Suprapubic skin (tissue), 4 donors: ENCODE measurements around the gene PRKAG2. TPM values are rescaled to one million over a fixed set of nuclear protein-coding genes. Genes with fewer than 3 reads are reported as not detected.

Experiments used
- DNase-seq, 2 donors: peaks; one replicate each; pipeline ENCODE4 v3.0.0-alpha.2; 2019; ENCODE audit warnings: low spot score in 2 of 2
- H3K27ac ChIP-seq: fragments of 200-600 bp; sonication (generic); one replicate; pipeline ENCODE4 v1.5.1; 2019
- H3K27me3 ChIP-seq: fragments of 200-600 bp; sonication (generic); one replicate; pipeline ENCODE4 v1.5.1; 2019
- H3K36me3 ChIP-seq: fragments of 200-600 bp; sonication (generic); one replicate; pipeline ENCODE4 v1.5.1; 2019
- H3K4me1 ChIP-seq: fragments of 200-600 bp; sonication (generic); one replicate; pipeline ENCODE4 v1.5.1; 2019
- H3K4me3 ChIP-seq: fragments of 200-600 bp; sonication (generic); one replicate; pipeline ENCODE4 v1.5.1; 2019; ENCODE audit warnings: mild to moderate bottlenecking
- H3K9me3 ChIP-seq: fragments of 200-600 bp; sonication (generic); one replicate; pipeline ENCODE4 v1.5.1; 2019
- EP300 ChIP-seq: sonication (generic); formaldehyde crosslinking; IDR thresholded peaks from one replicate; pipeline ENCODE4 v1.6.1; 2017; ENCODE audit warnings: antibody characterized with exemption
- POLR2A ChIP-seq, 2 donors: fragments of 450-650 bp; IDR thresholded peaks; one replicate each; pipeline ENCODE4 v1.6.1; 2017; ENCODE audit warnings: antibody characterized with exemption in 2 of 2, mild to moderate bottlenecking in 2 of 2, moderate library complexity in 2 of 2
- POLR2AphosphoS5 ChIP-seq, 3 donors: sonication (generic); formaldehyde crosslinking; IDR thresholded peaks; one replicate each; pipeline ENCODE4 v1.6.1; 2017; ENCODE audit warnings: antibody characterized with exemption in 3 of 3
- WGBS: methylation state at CpG from one replicate; pipeline ENCODE4 v1.1.5; 2018; 5-methylcytosine and 5-hydroxymethylcytosine counted together
- total RNA-seq, 4 donors: library from RNA; depleted of rRNA; stranded (reverse); fragments of >200 nt; gene quantifications; one replicate each; pipeline ENCODE4 v1.1.0, GENCODE V29; 2016
- TF ChIP-seq, protein P1 (sequence below), 2 donors: fragments of 200-600 bp in 1 of 2; fragments of 450-650 bp in 1 of 2; sonication (generic) in 1 of 2; IDR thresholded peaks; one replicate each; pipeline ENCODE4 v1.5.1; 2016 to 2019; ENCODE audit warnings: antibody characterized with exemption in 2 of 2, mild to moderate bottlenecking in 1 of 2, moderate library complexity in 1 of 2

The PRKAG2 gene
- total RNA-seq, 4 donors from 2014 or later: 16.5 to 40.0 (median 17.3) TPM

DNA sequence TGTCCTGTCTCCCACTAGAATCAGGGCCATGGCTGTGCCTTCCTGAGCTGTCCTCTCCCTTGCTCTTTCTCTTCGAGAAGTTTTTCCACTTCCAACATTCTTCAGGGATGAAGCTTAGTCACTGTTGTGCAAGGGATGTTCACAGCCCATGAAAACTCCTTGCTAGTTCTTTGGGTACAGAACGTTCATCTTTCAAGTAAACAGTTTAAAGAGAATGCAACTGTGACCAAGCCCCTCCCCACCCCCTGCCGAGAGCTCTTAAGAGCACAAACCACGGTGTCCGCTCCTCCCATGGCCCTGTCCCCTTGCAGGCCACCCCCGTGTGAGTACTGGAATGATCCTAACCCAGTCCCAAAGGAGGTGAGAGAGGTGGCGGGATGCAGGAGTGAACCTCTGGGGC is 196.1 kb downstream of the PRKAG2 start:
- no peak for TF ChIP-seq POLR2A (IDR thresholded peaks at IDR 0.05)
- TF ChIP-seq EP300: peak; percentile 21
- TF ChIP-seq POLR2AphosphoS5 (IDR thresholded peaks at IDR 0.05): peak in 2 of 3 donors; percentile 68 to 76
- TF ChIP-seq, protein P1, sequence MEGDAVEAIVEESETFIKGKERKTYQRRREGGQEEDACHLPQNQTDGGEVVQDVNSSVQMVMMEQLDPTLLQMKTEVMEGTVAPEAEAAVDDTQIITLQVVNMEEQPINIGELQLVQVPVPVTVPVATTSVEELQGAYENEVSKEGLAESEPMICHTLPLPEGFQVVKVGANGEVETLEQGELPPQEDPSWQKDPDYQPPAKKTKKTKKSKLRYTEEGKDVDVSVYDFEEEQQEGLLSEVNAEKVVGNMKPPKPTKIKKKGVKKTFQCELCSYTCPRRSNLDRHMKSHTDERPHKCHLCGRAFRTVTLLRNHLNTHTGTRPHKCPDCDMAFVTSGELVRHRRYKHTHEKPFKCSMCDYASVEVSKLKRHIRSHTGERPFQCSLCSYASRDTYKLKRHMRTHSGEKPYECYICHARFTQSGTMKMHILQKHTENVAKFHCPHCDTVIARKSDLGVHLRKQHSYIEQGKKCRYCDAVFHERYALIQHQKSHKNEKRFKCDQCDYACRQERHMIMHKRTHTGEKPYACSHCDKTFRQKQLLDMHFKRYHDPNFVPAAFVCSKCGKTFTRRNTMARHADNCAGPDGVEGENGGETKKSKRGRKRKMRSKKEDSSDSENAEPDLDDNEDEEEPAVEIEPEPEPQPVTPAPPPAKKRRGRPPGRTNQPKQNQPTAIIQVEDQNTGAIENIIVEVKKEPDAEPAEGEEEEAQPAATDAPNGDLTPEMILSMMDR (IDR thresholded peaks at IDR 0.05): no peak
- DNase-seq: peak in 1 of 2 donors; percentile 79
- Histone ChIP-seq H3K36me3 (no peaks in the 10 kb centered on the region), H3K4me3 (no peak overlapping the region), H3K9me3 (no peaks in the 10 kb centered on the region), H3K27me3 (no peaks in the 10 kb centered on the region), H3K27ac (peak overlapping the region; percentile 89), H3K4me1 (peaks cover 66% of the 10 kb centered on the region)
- WGBS: 68% methylated on average over 7 of the region's 7 CpGs

DNA sequence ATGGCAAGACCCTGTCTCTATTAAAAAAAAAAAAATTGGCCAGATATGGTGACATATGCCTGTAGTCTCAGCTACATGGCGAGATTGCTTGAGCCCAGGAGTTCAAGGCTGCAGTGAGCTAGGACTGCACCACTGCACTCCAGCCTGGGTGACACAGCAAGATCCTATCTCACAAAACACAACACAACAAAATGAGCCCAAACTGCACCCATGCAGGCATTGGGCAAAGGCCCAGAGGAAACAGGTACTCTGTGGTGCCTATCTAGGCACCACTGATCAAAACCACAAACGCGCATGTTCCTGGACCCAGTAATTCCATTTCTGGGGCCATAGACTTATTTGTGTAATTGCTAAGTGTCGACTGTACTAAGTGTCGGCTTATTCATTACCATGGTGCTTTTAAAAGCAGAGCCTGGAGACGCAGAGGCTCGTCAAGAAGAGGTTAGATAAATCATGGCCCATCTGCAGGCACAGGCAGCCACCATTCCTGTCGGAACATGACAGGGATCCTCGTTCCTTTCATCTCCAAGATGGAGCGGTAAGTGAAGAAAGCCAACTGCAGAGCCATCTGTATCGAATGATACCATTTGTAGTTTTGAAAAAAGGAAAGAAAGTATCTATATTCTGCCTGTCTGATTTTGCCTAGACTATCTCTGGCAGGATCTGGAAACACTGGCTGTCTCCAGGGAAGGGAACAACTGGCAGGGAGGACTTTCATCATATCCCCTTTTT is 196.9 kb downstream of the PRKAG2 start:
- TF ChIP-seq POLR2A (IDR thresholded peaks at IDR 0.05) (no peak), EP300 (no peak), POLR2AphosphoS5 (IDR thresholded peaks at IDR 0.05) (no peak)
- TF ChIP-seq, protein P1 (IDR thresholded peaks at IDR 0.05): no peak
- Histone ChIP-seq H3K4me3 (no peak overlapping the region), H3K27me3 (no peaks in the 10 kb centered on the region), H3K9me3 (no peaks in the 10 kb centered on the region), H3K27ac (peak overlapping the region; percentile 89), H3K36me3 (no peaks in the 10 kb centered on the region), H3K4me1 (peaks cover 66% of the 10 kb centered on the region)
- peak in 1 of 2 donors; percentile 33 for DNase-seq
- WGBS: 70% methylated on average over 11 of the region's 11 CpGs

DNA sequence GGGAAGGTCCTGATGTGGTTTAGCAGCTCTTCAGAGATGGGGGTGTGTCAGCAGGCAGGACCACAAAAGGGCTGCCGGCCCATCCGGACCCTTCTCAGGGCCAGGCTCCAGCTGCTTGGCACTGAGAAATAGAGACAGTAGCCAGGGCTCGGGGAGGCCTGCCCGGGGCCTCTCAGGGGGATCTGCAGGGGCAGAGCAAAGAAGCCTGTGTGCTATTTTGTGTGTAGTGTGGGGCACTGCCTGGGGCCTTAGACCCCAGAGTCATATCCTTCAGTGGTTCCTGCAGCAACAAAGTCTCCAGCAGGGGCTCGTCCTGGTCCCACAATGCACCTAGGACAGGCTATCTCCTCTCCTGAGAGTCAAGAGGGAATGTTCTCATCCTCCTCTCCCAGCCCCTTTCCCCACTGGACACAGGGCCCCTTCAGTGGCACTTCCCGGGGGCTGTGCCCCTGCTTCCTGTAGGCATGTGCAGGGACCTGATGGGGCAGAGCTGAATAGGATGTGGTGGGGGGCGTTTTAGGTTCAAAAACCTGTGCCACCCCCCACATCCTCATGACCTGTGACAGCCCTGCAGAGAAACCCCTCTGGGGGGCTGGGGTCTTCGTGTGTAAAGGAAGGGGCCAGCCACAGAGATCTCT is 197.7 kb downstream of the PRKAG2 start:
- no peak overlapping the region for H3K4me3 ChIP-seq
- H3K27me3 ChIP-seq: no peaks in the 10 kb centered on the region
- no peaks in the 10 kb centered on the region for H3K9me3 ChIP-seq
- peaks cover 2% of the 10 kb centered on the region for H3K36me3 ChIP-seq
- peak in 1 of 2 donors; percentile 46 for DNase-seq
- 38% methylated on average over 7 of the region's 8 CpGs for whole genome bisulfite sequencing
- H3K27ac ChIP-seq: peak overlapping the region; percentile 89
- peaks cover 66% of the 10 kb centered on the region for H3K4me1 ChIP-seq
- TF ChIP-seq, protein P1 (IDR thresholded peaks at IDR 0.05): no peak
- no peak for TF ChIP-seq POLR2A (IDR thresholded peaks at IDR 0.05)
- no peak for TF ChIP-seq POLR2AphosphoS5 (IDR thresholded peaks at IDR 0.05)
- TF ChIP-seq EP300: no peak

DNA sequence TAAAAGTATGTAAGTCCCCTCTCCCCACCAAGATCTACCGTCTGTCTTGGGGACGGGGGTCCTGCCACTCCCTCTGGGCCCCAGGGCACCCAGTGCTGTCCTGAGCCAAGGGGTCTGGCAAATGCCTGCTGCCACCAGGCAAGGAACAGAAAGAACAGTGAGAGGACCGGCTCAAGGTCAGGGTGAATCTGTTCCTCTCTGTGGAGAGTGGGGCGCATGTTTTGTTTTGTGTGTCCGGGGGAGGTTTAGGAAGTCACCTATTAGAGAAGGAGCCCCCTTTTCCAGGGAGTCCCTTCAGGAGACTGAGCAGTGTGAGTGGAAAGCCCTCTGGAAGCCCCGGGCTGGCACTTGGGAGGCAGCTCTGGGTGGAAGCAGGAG is 198.7 kb downstream of the PRKAG2 start:
- Histone ChIP-seq H3K36me3 (peaks cover 5% of the 10 kb centered on the region), H3K4me3 (no peak overlapping the region), H3K27me3 (no peaks in the 10 kb centered on the region), H3K9me3 (no peaks in the 10 kb centered on the region), H3K27ac (no peak overlapping the region), H3K4me1 (peaks cover 66% of the 10 kb centered on the region)
- WGBS: 92% methylated on average over 6 of the region's 6 CpGs
- DNase-seq: peak in 1 of 2 donors; percentile 31
- TF ChIP-seq POLR2A (IDR thresholded peaks at IDR 0.05) (no peak), POLR2AphosphoS5 (IDR thresholded peaks at IDR 0.05) (no peak), EP300 (no peak)
- TF ChIP-seq, protein P1 (IDR thresholded peaks at IDR 0.05): no peak

DNA sequence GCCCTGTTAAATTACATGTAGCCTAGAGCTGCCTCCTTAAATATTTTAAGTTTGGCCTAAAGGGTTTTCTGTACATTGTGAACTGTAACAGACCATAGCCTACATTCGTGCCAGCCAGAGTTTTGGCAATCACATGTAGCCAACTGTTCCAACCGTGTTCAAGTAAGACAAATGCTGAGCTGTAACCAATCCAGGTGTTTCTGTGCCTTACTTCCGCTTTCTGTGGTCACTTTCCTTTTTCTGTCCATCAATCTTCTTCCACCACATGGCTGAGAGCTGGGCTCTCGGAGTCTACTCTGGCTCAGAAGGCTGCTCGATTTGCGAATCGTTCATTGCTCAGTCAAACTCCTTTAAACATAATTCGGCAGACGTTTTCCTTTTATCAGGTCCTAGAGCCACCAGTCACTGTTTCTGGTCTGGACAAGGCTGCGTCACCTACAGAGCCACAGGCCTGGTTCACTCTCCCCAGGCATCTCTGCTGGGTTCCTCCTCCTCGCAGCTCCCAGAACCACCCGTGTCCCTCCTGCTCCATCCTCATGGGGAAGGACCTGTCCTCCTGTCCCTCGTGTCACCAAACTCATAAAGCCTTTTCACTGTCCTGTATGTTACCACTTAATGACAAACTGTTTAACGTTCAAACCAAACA is 199.2 kb downstream of the PRKAG2 start:
- whole genome bisulfite sequencing: 69% methylated on average over 14 of the region's 14 CpGs
- DNase-seq: peak in 1 of 2 donors; percentile 33
- TF ChIP-seq POLR2AphosphoS5 (IDR thresholded peaks at IDR 0.05): no peak
- no peak for TF ChIP-seq POLR2A (IDR thresholded peaks at IDR 0.05)
- TF ChIP-seq, protein P1 (IDR thresholded peaks at IDR 0.05): no peak
- no peak for TF ChIP-seq EP300
- H3K27me3 ChIP-seq: no peaks in the 10 kb centered on the region
- H3K4me1 ChIP-seq: peaks cover 63% of the 10 kb centered on the region
- no peaks in the 10 kb centered on the region for H3K9me3 ChIP-seq
- no peak overlapping the region for H3K4me3 ChIP-seq
- H3K36me3 ChIP-seq: peaks cover 5% of the 10 kb centered on the region
- no peak overlapping the region for H3K27ac ChIP-seq
